Activated CD8-positive, alpha-beta memory T cell treated with anti-CD3 and anti-CD28 coated beads for 1 hour (primary cell): ENCODE results near the gene ARHGAP5.

ENCODE experiments used
- DNase-seq, 2 donors: peaks; one replicate each; pipeline ENCODE4 v3.0.0-alpha.2; 2020; ENCODE audit warnings: low read depth in 1 of 2; ENCODE audit errors: extremely low read depth in 1 of 2

ARHGAP5 gene

GRCh38 chr14:32166924-32167323 lies 89.8 kb downstream of the ARHGAP5 start:
- no peak for DNase-seq

- DNase-seq: no peak
Measured at GRCh38 chr14:32167907-32168306, 90.8 kb downstream of the ARHGAP5 start.

- no peak for DNase-seq
Measured at GRCh38 chr14:32169191-32169590, 92.1 kb downstream of the ARHGAP5 start.

GRCh38 chr14:32171469-32171868 lies 94.4 kb downstream of the ARHGAP5 start:
- no peak for DNase-seq

GRCh38 chr14:32183151-32184058 lies 106.3 kb downstream of the ARHGAP5 start:
- DNase-seq: no peak

- no peak for DNase-seq
Measured at GRCh38 chr14:32185097-32185496, 108.0 kb downstream of the ARHGAP5 start.

- DNase-seq: no peak
Measured at GRCh38 chr14:32186248-32186647, 109.1 kb downstream of the ARHGAP5 start.

- DNase-seq: no peak
Measured at GRCh38 chr14:32189811-32190210, 112.7 kb downstream of the ARHGAP5 start.

GRCh38 chr14:32190673-32191072 lies 113.6 kb downstream of the ARHGAP5 start:
- no peak for DNase-seq

- no peak for DNase-seq
Measured at GRCh38 chr14:32192712-32193373, 115.7 kb downstream of the ARHGAP5 start.

GRCh38 chr14:32193532-32193931 lies 116.4 kb downstream of the ARHGAP5 start:
- no peak for DNase-seq

GRCh38 chr14:32195636-32196035 lies 118.5 kb downstream of the ARHGAP5 start:
- no peak for DNase-seq

GRCh38 chr14:32197919-32198318 lies 120.8 kb downstream of the ARHGAP5 start:
- no peak for DNase-seq

GRCh38 chr14:32200368-32201192 lies 123.5 kb downstream of the ARHGAP5 start:
- no peak for DNase-seq

- peak; percentile 28 to 57 for DNase-seq
Measured at GRCh38 chr14:32201193-32201815, 124.2 kb downstream of the ARHGAP5 start.

GRCh38 chr14:32201816-32202490 lies 124.8 kb downstream of the ARHGAP5 start, which contains the start of gene RNU6-7:
RNU6-7 (plus strand) TSS chr14:32202045.
- DNase-seq: no peak

GRCh38 chr14:32202491-32202997 lies 125.4 kb downstream of the ARHGAP5 start:
- DNase-seq: no peak

- peak; percentile 62 to 78 for DNase-seq
Measured at GRCh38 chr14:32202998-32203882, 126.1 kb downstream of the ARHGAP5 start, which contains the start of gene RNU6-8. RNU6-8 (minus strand) TSS chr14:32203269.

- no peak for DNase-seq
Measured at GRCh38 chr14:32203928-32204357, 126.8 kb downstream of the ARHGAP5 start.
